ENCODE measurements around the gene MST1R. TPM values are rescaled to one million over a fixed set of nuclear protein-coding genes. Genes with fewer than 3 reads are reported as not detected.

Gene MST1R
- total and polyA plus RNA-seq, 2 experiments from 2014 or later, result 0.32 to 0.35 TPM

- no peak overlapping the region for H3K27ac ChIP-seq
- no peak overlapping the region for H3K4me3 ChIP-seq
- H3K27me3 ChIP-seq (replicated peaks; ENCODE audit: insufficient read depth), result peaks cover 8% of the 10 kb centered on the region
- no peaks in the 10 kb centered on the region for H3K79me2 ChIP-seq (ENCODE audit: insufficient read depth)
- H3K9me2 ChIP-seq (ENCODE audit: insufficient read depth), result no peaks in the 10 kb centered on the region
- in situ Hi-C loops (cut with MboI), result no loop called here
- H3K4me1 ChIP-seq (ENCODE audit: insufficient read depth), result no peaks in the 10 kb centered on the region
- H4K20me1 ChIP-seq (ENCODE audit: insufficient read depth), result no peaks in the 10 kb centered on the region
- H2AFZ ChIP-seq, result no peak overlapping the region
- H3F3A ChIP-seq (ENCODE audit: insufficient read depth), result no peaks in the 10 kb centered on the region
- no peaks in the 10 kb centered on the region for H3K36me3 ChIP-seq (ENCODE audit: low read depth)
- DNase-seq, result no peak
- H3K4me2 ChIP-seq (ENCODE audit: unreplicated experiment), result no peak overlapping the region
- no peak overlapping the region for H3K9ac ChIP-seq
- no peaks in the 10 kb centered on the region for H3K9me3 ChIP-seq (ENCODE audit: low read depth)
- TF ChIP-seq EZH2 (IDR thresholded peaks at IDR 0.05; ENCODE audit: insufficient read depth, poor library complexity, severe bottlenecking), result no peak
- no peak for TF ChIP-seq EZH2phosphoT487 (IDR thresholded peaks at IDR 0.05; ENCODE audit: insufficient read depth, low read depth)
Measured at GRCh38 chr3:49878686-49879085, 25.0 kb downstream of the MST1R start.

- TF ChIP-seq EZH2 (IDR thresholded peaks at IDR 0.05; ENCODE audit: insufficient read depth, poor library complexity, severe bottlenecking) (no peak), EZH2phosphoT487 (IDR thresholded peaks at IDR 0.05; ENCODE audit: insufficient read depth, low read depth) (no peak)
- H3K4me1 ChIP-seq (ENCODE audit: insufficient read depth), result no peaks in the 10 kb centered on the region
- H4K20me1 ChIP-seq (ENCODE audit: insufficient read depth), result no peaks in the 10 kb centered on the region
- no peaks in the 10 kb centered on the region for H3F3A ChIP-seq (ENCODE audit: insufficient read depth)
- no peaks in the 10 kb centered on the region for H3K9me2 ChIP-seq (ENCODE audit: insufficient read depth)
- in situ Hi-C loops (cut with MboI), result no loop called here
- H3K9ac ChIP-seq, result no peak overlapping the region
- no peaks in the 10 kb centered on the region for H3K79me2 ChIP-seq (ENCODE audit: insufficient read depth)
- H2AFZ ChIP-seq, result no peak overlapping the region
- H3K27ac ChIP-seq, result no peak overlapping the region
- H3K4me2 ChIP-seq (ENCODE audit: unreplicated experiment), result no peak overlapping the region
- H3K9me3 ChIP-seq (ENCODE audit: low read depth), result no peaks in the 10 kb centered on the region
- H3K36me3 ChIP-seq (ENCODE audit: low read depth), result no peaks in the 10 kb centered on the region
- H3K27me3 ChIP-seq (replicated peaks; ENCODE audit: insufficient read depth), result peaks cover 7% of the 10 kb centered on the region
- H3K4me3 ChIP-seq, result no peak overlapping the region
- no peak for DNase-seq
- 7 to 11% methylated on average over 2 of the region's 2 CpGs for WGBS, 2 experiments (ENCODE audit: low coverage in 1 of 2, low lambda C conversion rate in 2 of 2, missing lambda C conversion rate in 2 of 2)
Measured at GRCh38 chr3:49877716-49878115, 26.0 kb downstream of the MST1R start.

GRCh38 chr3:49876567-49876966 lies 27.1 kb downstream of the MST1R start:
- Histone ChIP-seq H3K4me2 (ENCODE audit: unreplicated experiment) (no peak overlapping the region), H3K27ac (no peak overlapping the region), H3K36me3 (ENCODE audit: low read depth) (no peaks in the 10 kb centered on the region), H3K4me3 (no peak overlapping the region), H3K9me2 (ENCODE audit: insufficient read depth) (no peaks in the 10 kb centered on the region), H3K9me3 (ENCODE audit: low read depth) (no peaks in the 10 kb centered on the region), H3K27me3 (replicated peaks; ENCODE audit: insufficient read depth) (0 out of 2 replicates have a peak, but pooled peaks cover 3% of the 10 kb centered on the region), H2AFZ (no peak overlapping the region), H4K20me1 (ENCODE audit: insufficient read depth) (no peaks in the 10 kb centered on the region), H3F3A (ENCODE audit: insufficient read depth) (no peaks in the 10 kb centered on the region), H3K9ac (no peak overlapping the region), H3K4me1 (ENCODE audit: insufficient read depth) (no peaks in the 10 kb centered on the region), H3K79me2 (ENCODE audit: insufficient read depth) (no peaks in the 10 kb centered on the region)
- DNase-seq, result no peak
- 49 to 61% methylated on average over 5 of the region's 5 CpGs for WGBS, 2 experiments (ENCODE audit: low coverage in 1 of 2, low lambda C conversion rate in 2 of 2, missing lambda C conversion rate in 2 of 2)
- in situ Hi-C loops (cut with MboI), result no loop called here
- TF ChIP-seq EZH2phosphoT487 (IDR thresholded peaks at IDR 0.05; ENCODE audit: insufficient read depth, low read depth), result no peak
- TF ChIP-seq EZH2 (IDR thresholded peaks at IDR 0.05; ENCODE audit: insufficient read depth, poor library complexity, severe bottlenecking), result no peak

GRCh38 chr3:49873623-49874022 lies 30.1 kb downstream of the MST1R start:
- Histone ChIP-seq H3K4me3 (no peak overlapping the region), H3F3A (ENCODE audit: insufficient read depth) (no peaks in the 10 kb centered on the region), H3K4me2 (ENCODE audit: unreplicated experiment) (no peak overlapping the region), H3K9me3 (ENCODE audit: low read depth) (no peaks in the 10 kb centered on the region), H2AFZ (no peak overlapping the region), H3K9me2 (ENCODE audit: insufficient read depth) (no peaks in the 10 kb centered on the region), H3K36me3 (ENCODE audit: low read depth) (no peaks in the 10 kb centered on the region), H3K27me3 (replicated peaks; ENCODE audit: insufficient read depth) (peaks cover 30% of the 10 kb centered on the region), H3K79me2 (ENCODE audit: insufficient read depth) (no peaks in the 10 kb centered on the region), H3K4me1 (ENCODE audit: insufficient read depth) (no peaks in the 10 kb centered on the region), H3K27ac (no peak overlapping the region), H3K9ac (no peak overlapping the region), H4K20me1 (ENCODE audit: insufficient read depth) (no peaks in the 10 kb centered on the region)
- in situ Hi-C loops (cut with MboI), result no loop called here
- TF ChIP-seq EZH2 (IDR thresholded peaks at IDR 0.05; ENCODE audit: insufficient read depth, poor library complexity, severe bottlenecking), result no peak
- TF ChIP-seq EZH2phosphoT487 (IDR thresholded peaks at IDR 0.05; ENCODE audit: insufficient read depth, low read depth), result no peak
- WGBS, 2 experiments (ENCODE audit: low coverage in 1 of 2, low lambda C conversion rate in 2 of 2, missing lambda C conversion rate in 2 of 2), result 59 to 64% methylated on average over 7 to 8 of the region's 8 CpGs
- no peak for DNase-seq

- no peak overlapping the region for H2AFZ ChIP-seq
- H4K20me1 ChIP-seq (ENCODE audit: insufficient read depth), result no peaks in the 10 kb centered on the region
- peaks cover 35% of the 10 kb centered on the region for H3K27me3 ChIP-seq (replicated peaks; ENCODE audit: insufficient read depth)
- H3K36me3 ChIP-seq (ENCODE audit: low read depth), result no peaks in the 10 kb centered on the region
- H3K4me2 ChIP-seq (ENCODE audit: unreplicated experiment), result no peak overlapping the region
- H3K9me3 ChIP-seq (ENCODE audit: low read depth), result no peaks in the 10 kb centered on the region
- no peak for DNase-seq
- H3K9me2 ChIP-seq (ENCODE audit: insufficient read depth), result no peaks in the 10 kb centered on the region
- no peak overlapping the region for H3K27ac ChIP-seq
- H3K4me3 ChIP-seq, result no peak overlapping the region
- no peaks in the 10 kb centered on the region for H3F3A ChIP-seq (ENCODE audit: insufficient read depth)
- no peaks in the 10 kb centered on the region for H3K79me2 ChIP-seq (ENCODE audit: insufficient read depth)
- WGBS, 2 experiments (ENCODE audit: low coverage in 1 of 2, low lambda C conversion rate in 2 of 2, missing lambda C conversion rate in 2 of 2), result 38% methylated on average over 4 of the region's 4 CpGs
- in situ Hi-C loops (cut with MboI), result no loop called here
- TF ChIP-seq EZH2 (IDR thresholded peaks at IDR 0.05; ENCODE audit: insufficient read depth, poor library complexity, severe bottlenecking) (no peak), EZH2phosphoT487 (IDR thresholded peaks at IDR 0.05; ENCODE audit: insufficient read depth, low read depth) (no peak)
- no peaks in the 10 kb centered on the region for H3K4me1 ChIP-seq (ENCODE audit: insufficient read depth)
- H3K9ac ChIP-seq, result no peak overlapping the region
Measured at GRCh38 chr3:49872801-49873281, 30.8 kb downstream of the MST1R start.
